T-cell (primary cell): Measurements from ENCODE around the gene ASB5. TPM values are rescaled to one million over a fixed set of nuclear protein-coding genes. Genes with fewer than 3 reads are reported as not detected.

ENCODE experiments used
- ATAC-seq, 4 experiments: fragments of 200-7000 bp in 3 of 4; fragments of 150-1000 bp in 1 of 4; cut with Tn5 transposase; replicated peaks in 1 of 4; 1 replicate in 3 of 4; 2 replicates in 1 of 4; pipeline ENCODE4 v1.10.0; 2021; ENCODE audit warnings: moderate library complexity in 3 of 4, mild to moderate bottlenecking in 2 of 4, moderate number of reproducible peaks in 1 of 4
- CTCF ChIA-PET, 2 donors: fragments of 300-600 bp; sonication (Branson Sonifier 250); formaldehyde crosslinking; loops; one replicate each; lab custom pipeline; 2022; ENCODE audit warnings: antibody characterized with exemption in 2 of 2; lab: Charles Lee
- POLR2A ChIA-PET, 2 donors: fragments of 300-600 bp; sonication (Branson Sonifier 250); formaldehyde crosslinking; loops; one replicate each; lab custom pipeline; 2022; ENCODE audit warnings: antibody characterized with exemption in 2 of 2; lab: Charles Lee
- DNase-seq, 35 experiments: peaks; one replicate each; pipeline versions ENCODE4 v3.0.0 to v3.0.0-alpha.2; 2013 to 2023
- H3K27ac ChIP-seq: one replicate; pipeline ENCODE4 v1.5.1; 2013; ENCODE audit warnings: low read length
- H3K27me3 ChIP-seq, 2 experiments: replicated peaks in 1 of 2; 1 replicate in 1 of 2; 2 replicates in 1 of 2; pipeline versions ENCODE4 v1.6.1 to v1.7.0; 2013; ENCODE audit warnings: low read length in 1 of 2, mixed read lengths in 1 of 2; ENCODE audit not compliant: control insufficient read depth in 2 of 2, insufficient read depth in 2 of 2; ENCODE audit errors: extremely low read depth in 1 of 2
- H3K36me3 ChIP-seq, 2 donors: 1 replicate in 1 of 2; 2 replicates in 1 of 2; pipeline versions ENCODE4 v1.6.1 to v1.7.0; 2013; ENCODE audit warnings: low read length in 1 of 2; ENCODE audit not compliant: control insufficient read depth in 2 of 2, insufficient read depth in 1 of 2; ENCODE audit errors: extremely low read depth in 1 of 2
- H3K4me1 ChIP-seq, 2 experiments: 1 replicate in 1 of 2; 2 replicates in 1 of 2; pipeline versions ENCODE4 v1.6.1 to v1.7.0; 2013; ENCODE audit warnings: low read length in 2 of 2, mixed read lengths in 1 of 2; ENCODE audit not compliant: insufficient read depth in 2 of 2, control insufficient read depth in 1 of 2; ENCODE audit errors: extremely low read depth in 1 of 2
- H3K4me3 ChIP-seq, 2 donors: 1 replicate in 1 of 2; 2 replicates in 1 of 2; pipeline versions ENCODE4 v1.5.1 to v1.7.0; 2013; ENCODE audit warnings: mild to moderate bottlenecking in 2 of 2, low read length in 1 of 2, moderate library complexity in 1 of 2; ENCODE audit not compliant: control insufficient read depth in 1 of 2; ENCODE audit errors: extremely low read depth in 1 of 2
- H3K9me3 ChIP-seq: 2 replicates; pipeline ENCODE4 v1.7.0; 2013
- H3K27ac Mint-ChIP-seq, 2 donors: one replicate each; pipeline ENCODE4 v1.8.0; 2020 to 2021; ENCODE audit warnings: mild to moderate bottlenecking in 2 of 2, mixed read lengths in 2 of 2
- H3K27me3 Mint-ChIP-seq, 2 donors: one replicate each; pipeline ENCODE4 v1.8.0; 2021 to 2022; ENCODE audit warnings: mixed read lengths in 2 of 2
- H3K36me3 Mint-ChIP-seq: one replicate; pipeline ENCODE4 v1.8.0; 2021; ENCODE audit warnings: mixed read lengths
- H3K4me1 Mint-ChIP-seq, 3 donors: one replicate each; pipeline ENCODE4 v1.8.0; 2020 to 2022; ENCODE audit warnings: mixed read lengths in 3 of 3, mild to moderate bottlenecking in 1 of 3
- H3K4me3 Mint-ChIP-seq, 3 donors: one replicate each; pipeline ENCODE4 v1.8.0; 2020 to 2022; ENCODE audit warnings: mild to moderate bottlenecking in 3 of 3, mixed read lengths in 3 of 3, moderate library complexity in 3 of 3
- H3K9me3 Mint-ChIP-seq, 3 donors: one replicate each; pipeline ENCODE4 v1.8.0; 2020 to 2022; ENCODE audit warnings: mixed read lengths in 3 of 3
- WGBS: methylation state at CpG from one replicate; pipeline ENCODE4 v1.1.5; 2013; ENCODE audit warnings: missing lambda C conversion rate; ENCODE audit not compliant: insufficient coverage; 5-methylcytosine and 5-hydroxymethylcytosine counted together
- total RNA-seq, 35 experiments: library from RNA in 6 of 35; stranded (reverse) in 6 of 35; fragments of 120-200 nt in 1 of 35; gene quantifications; one replicate each; pipeline versions ENCODE4 v1.2.1 to v1.2.4 and lab custom pipeline; 2013 to 2026

The ASB5 gene
- total RNA-seq, 5 donors from 2014 or later (not counting 1 experiment from before 2014, with no cell fraction given) = not detected

GRCh38 chr4:176261018-176261417, 8.0 kb downstream of the ASB5 start:
- Histone ChIP-seq H3K27ac (no peak overlapping the region), H3K4me1 (no peaks in the 10 kb centered on the region), H3K4me3 (no peak overlapping the region), H3K27me3 (peaks cover 0 to 2% of the 10 kb centered on the region in 2 experiments), H3K9me3 (no peaks in the 10 kb centered on the region), H3K36me3 (no peaks in the 10 kb centered on the region)
- Mint-ChIP-seq H3K4me1 (no peaks in the 10 kb centered on the region), H3K4me3 (no peak overlapping the region), H3K36me3 (no peaks in the 10 kb centered on the region), H3K9me3 (no peaks in the 10 kb centered on the region), H3K27me3 (peaks cover 0 to 20% of the 10 kb centered on the region in 2 donors), H3K27ac (no peak overlapping the region)
- ATAC-seq (no peak), DNase-seq (no peak)
- ChIA-PET POLR2A (no interaction called here), CTCF (no interaction called here)
- no CpG with 5 or more reads among the region's 3 CpGs for WGBS

- no peaks in the 10 kb centered on the region for H3K36me3 Mint-ChIP-seq
Measured at GRCh38 chr4:176259330-176260090, 9.5 kb downstream of the ASB5 start.

GRCh38 chr4:176258135-176258534, 10.9 kb downstream of the ASB5 start:
- Histone ChIP-seq H3K9me3 (no peaks in the 10 kb centered on the region), H3K36me3 (no peaks in the 10 kb centered on the region), H3K27ac (no peak overlapping the region), H3K27me3 (peaks cover 0 to 2% of the 10 kb centered on the region in 2 experiments), H3K4me3 (no peak overlapping the region), H3K4me1 (no peaks in the 10 kb centered on the region)
- ATAC-seq (no peak), DNase-seq (no peak)
- CTCF ChIA-PET = no interaction called here
- no CpG with 5 or more reads among the region's 3 CpGs for WGBS
- POLR2A ChIA-PET = no interaction called here
- Mint-ChIP-seq H3K27me3 (peaks cover 4 to 29% of the 10 kb centered on the region in 2 donors), H3K27ac (no peak overlapping the region), H3K9me3 (no peaks in the 10 kb centered on the region), H3K4me1 (no peaks in the 10 kb centered on the region), H3K36me3 (no peaks in the 10 kb centered on the region), H3K4me3 (no peak overlapping the region)

More at GRCh38 chr4:176259330-176260090, 9.5 kb downstream of the ASB5 start:
- Mint-ChIP-seq H3K4me3 (no peak overlapping the region), H3K9me3 (no peaks in the 10 kb centered on the region), H3K27me3 (peaks cover 0 to 27% of the 10 kb centered on the region in 2 donors), H3K27ac (no peak overlapping the region), H3K4me1 (no peaks in the 10 kb centered on the region)
- peaks cover 0 to 2% of the 10 kb centered on the region in 2 experiments for H3K27me3 ChIP-seq
- H3K9me3 ChIP-seq = no peaks in the 10 kb centered on the region
- H3K4me3 ChIP-seq = no peak overlapping the region
- DNase-seq (no peak), ATAC-seq (no peak)
- H3K27ac ChIP-seq = no peak overlapping the region
- no CpG with 5 or more reads among the region's 5 CpGs for WGBS
- ChIA-PET CTCF (interaction anchor here in 1 of 2 donors (1.0 kb wide), 1 partner anchor 214 kb away, joined by 4 read pairs; no protein-coding TSS in a partner anchor), POLR2A (no interaction called here)
- H3K4me1 ChIP-seq = no peaks in the 10 kb centered on the region
- no peaks in the 10 kb centered on the region for H3K36me3 ChIP-seq

- Histone ChIP-seq H3K4me3 (no peak overlapping the region), H3K9me3 (no peaks in the 10 kb centered on the region), H3K27ac (no peak overlapping the region), H3K4me1 (no peaks in the 10 kb centered on the region), H3K27me3 (peaks cover 0 to 2% of the 10 kb centered on the region in 2 experiments), H3K36me3 (no peaks in the 10 kb centered on the region)
- Mint-ChIP-seq H3K27ac (no peak overlapping the region), H3K27me3 (peaks cover 4 to 32% of the 10 kb centered on the region in 2 donors), H3K9me3 (no peaks in the 10 kb centered on the region), H3K4me3 (no peak overlapping the region), H3K36me3 (no peaks in the 10 kb centered on the region), H3K4me1 (no peaks in the 10 kb centered on the region)
- WGBS = 14% methylated on average over 1 of the region's 1 CpG
- ChIA-PET POLR2A (no interaction called here), CTCF (no interaction called here)
- ATAC-seq (no peak), DNase-seq (no peak)
Measured at GRCh38 chr4:176256921-176257320, 12.1 kb downstream of the ASB5 start.

- CTCF ChIA-PET = no interaction called here
- Histone ChIP-seq H3K36me3 (no peaks in the 10 kb centered on the region), H3K27ac (no peak overlapping the region), H3K4me3 (no peak overlapping the region), H3K27me3 (peaks cover 0 to 4% of the 10 kb centered on the region in 2 experiments), H3K4me1 (no peaks in the 10 kb centered on the region), H3K9me3 (no peaks in the 10 kb centered on the region)
- Mint-ChIP-seq H3K36me3 (no peaks in the 10 kb centered on the region), H3K27me3 (peaks cover 9 to 13% of the 10 kb centered on the region in 2 donors), H3K9me3 (no peaks in the 10 kb centered on the region), H3K4me1 (no peaks in the 10 kb centered on the region), H3K4me3 (no peak overlapping the region), H3K27ac (no peak overlapping the region)
- no peak for DNase-seq
- POLR2A ChIA-PET = no interaction called here
- ATAC-seq = no peak
- no CpG with 5 or more reads among the region's 1 CpG for WGBS
Measured at GRCh38 chr4:176242764-176243347, 26.2 kb downstream of the ASB5 start.

- Histone ChIP-seq H3K27me3 (peaks cover 0 to 4% of the 10 kb centered on the region in 2 experiments), H3K27ac (no peak overlapping the region), H3K9me3 (no peaks in the 10 kb centered on the region), H3K36me3 (no peaks in the 10 kb centered on the region), H3K4me3 (no peak overlapping the region), H3K4me1 (no peaks in the 10 kb centered on the region)
- DNase-seq = no peak
- no peak for ATAC-seq
- no peaks in the 10 kb centered on the region for H3K9me3 Mint-ChIP-seq
- POLR2A ChIA-PET = interaction anchor here in 1 of 2 donors (0.6 kb wide), 1 partner anchor 10 kb away, joined by 9 read pairs; no protein-coding TSS in a partner anchor
- peaks cover 14 to 15% of the 10 kb centered on the region in 2 donors for H3K27me3 Mint-ChIP-seq
- no peak overlapping the region for H3K27ac Mint-ChIP-seq
- H3K36me3 Mint-ChIP-seq = no peaks in the 10 kb centered on the region
- 97% methylated on average over 5 of the region's 8 CpGs for WGBS
- no peak overlapping the region for H3K4me3 Mint-ChIP-seq
- H3K4me1 Mint-ChIP-seq = no peaks in the 10 kb centered on the region
- CTCF ChIA-PET = no interaction called here
Measured at GRCh38 chr4:176241703-176242102, 27.3 kb downstream of the ASB5 start.
